NCI-H2081 treated with DMSO at 0.1 percent for 48 hours (cell line): ENCODE data around the gene TKT.

Experiments
- DNase-seq: peaks from one replicate; lab custom pipeline; 2025; lab: John Stamatoyannopoulos, UW

Gene TKT

GRCh38 chr3:53178246-53178645 lies 77.6 kb downstream of the TKT start:
- no peak for DNase-seq

- no peak for DNase-seq
Observed at GRCh38 chr3:53175613-53176540, 79.9 kb downstream of the TKT start.
